Stimulated activated CD4-positive, alpha-beta T cell treated with anti-CD3 and anti-CD28 coated beads, Interleukin-1b, Interleukin-23, amount 100 ng/mL, for 4 hours (primary cell): ENCODE data around the gene SCARB1.

Source experiments
- DNase-seq, 2 donors: peaks; one replicate each; pipeline ENCODE4 v3.0.0-alpha.2; 2020; ENCODE audit warnings: low read depth in 2 of 2

SCARB1 gene

GRCh38 chr12:124796303-124796960 is 67.2 kb downstream of the SCARB1 start:
- no peak for DNase-seq

GRCh38 chr12:124795081-124795948 is 68.3 kb downstream of the SCARB1 start:
- no peak for DNase-seq

- no peak for DNase-seq
These were observed 70.7 kb downstream of the SCARB1 start for GRCh38 chr12:124792961-124793441.

- no peak for DNase-seq
These were observed 71.5 kb downstream of the SCARB1 start for GRCh38 chr12:124792156-124792555.

- DNase-seq = no peak
These were observed 72.8 kb downstream of the SCARB1 start for GRCh38 chr12:124790650-124791400.

- DNase-seq = no peak
These were observed 74.6 kb downstream of the SCARB1 start for GRCh38 chr12:124788936-124789555.

- no peak for DNase-seq
These were observed 77.4 kb downstream of the SCARB1 start for GRCh38 chr12:124786061-124786964.

- DNase-seq = no peak
These were observed 78.6 kb downstream of the SCARB1 start for GRCh38 chr12:124784871-124785572.

- DNase-seq = no peak
These were observed 80.6 kb downstream of the SCARB1 start for GRCh38 chr12:124783087-124783486.

- no peak for DNase-seq
These were observed 81.5 kb downstream of the SCARB1 start for GRCh38 chr12:124782132-124782531.

GRCh38 chr12:124780752-124781685 is 82.6 kb downstream of the SCARB1 start:
- DNase-seq = no peak

- no peak for DNase-seq
These were observed 83.3 kb downstream of the SCARB1 start for GRCh38 chr12:124780336-124780735.

- no peak for DNase-seq
These were observed 84.2 kb downstream of the SCARB1 start for GRCh38 chr12:124779161-124780141.

GRCh38 chr12:124778411-124778810 is 85.3 kb downstream of the SCARB1 start:
- no peak for DNase-seq

GRCh38 chr12:124777399-124778372 is 86.0 kb downstream of the SCARB1 start:
- DNase-seq = no peak

GRCh38 chr12:124776125-124776513 is 87.5 kb downstream of the SCARB1 start:
- no peak for DNase-seq
